Naive thymus-derived CD4-positive, alpha-beta T cell (primary cell): ENCODE measurements around the gene TATDN2. TPM values are rescaled to one million over a fixed set of nuclear protein-coding genes. Genes with fewer than 3 reads are reported as not detected.

Experiments used
- ATAC-seq: fragments of 150-1000 bp; cut with Tn5 transposase; 2 replicates; pipeline ENCODE4 v1.10.0; 2021; ENCODE audit warnings: mild to moderate bottlenecking, moderate library complexity
- CTCF ChIA-PET: fragments of 350-600 bp; sonication (Branson Sonifier 250); formaldehyde crosslinking; loops from one replicate; lab custom pipeline; 2021; ENCODE audit warnings: antibody characterized with exemption; lab: Charles Lee
- POLR2A ChIA-PET: fragments of 350-600 bp; sonication (Branson Sonifier 250); formaldehyde crosslinking; loops from one replicate; lab custom pipeline; 2021; ENCODE audit warnings: antibody characterized with exemption, inconsistent platforms; lab: Charles Lee
- DNase-seq, 9 donors: peaks; one replicate each; pipeline versions ENCODE4 v3.0.0 to v3.0.0-alpha.2; 2020 to 2022; ENCODE audit warnings: mixed read lengths in 1 of 9
- H3K27ac ChIP-seq: one replicate; pipeline ENCODE4 v1.7.0; 2013; ENCODE audit warnings: mild to moderate bottlenecking, low read depth, low read length, moderate library complexity
- H3K27me3 ChIP-seq, 2 donors: one replicate each; pipeline ENCODE4 v1.7.0; 2013; ENCODE audit warnings: low read length in 2 of 2, mild to moderate bottlenecking in 2 of 2, moderate library complexity in 2 of 2; ENCODE audit not compliant: control insufficient read depth in 2 of 2, insufficient read depth in 2 of 2
- H3K36me3 ChIP-seq, 3 experiments: 1 replicate in 2 of 3; 2 replicates in 1 of 3; pipeline ENCODE4 v1.7.0; 2013; ENCODE audit warnings: low read length in 3 of 3, mild to moderate bottlenecking in 3 of 3, moderate library complexity in 1 of 3; ENCODE audit not compliant: insufficient read depth in 3 of 3, control insufficient read depth in 2 of 3
- H3K4me1 ChIP-seq, 2 donors: one replicate each; pipeline ENCODE4 v1.7.0; 2013; ENCODE audit warnings: low read length in 2 of 2, mild to moderate bottlenecking in 2 of 2, moderate library complexity in 1 of 2; ENCODE audit not compliant: control insufficient read depth in 2 of 2, insufficient read depth in 2 of 2
- H3K4me3 ChIP-seq: 2 replicates; pipeline ENCODE4 v1.7.0; 2013; ENCODE audit warnings: mild to moderate bottlenecking, low read length
- H3K9me3 ChIP-seq, 3 experiments: 1 replicate in 2 of 3; 2 replicates in 1 of 3; pipeline ENCODE4 v1.7.0; 2013; ENCODE audit warnings: low read length in 3 of 3; ENCODE audit not compliant: control insufficient read depth in 2 of 3
- H3K27ac Mint-ChIP-seq, 9 donors: one replicate each; pipeline ENCODE4 v1.8.0; 2020 to 2022; ENCODE audit warnings: mixed read lengths in 9 of 9, mild to moderate bottlenecking in 8 of 9, moderate library complexity in 5 of 9, inconsistent platforms in 2 of 9
- H3K27me3 Mint-ChIP-seq, 5 donors: one replicate each; pipeline ENCODE4 v1.8.0; 2021 to 2022; ENCODE audit warnings: mixed read lengths in 5 of 5, mild to moderate bottlenecking in 1 of 5
- H3K36me3 Mint-ChIP-seq, 5 donors: one replicate each; pipeline ENCODE4 v1.8.0; 2020 to 2022; ENCODE audit warnings: mixed read lengths in 5 of 5, mild to moderate bottlenecking in 3 of 5, inconsistent platforms in 1 of 5
- H3K4me1 Mint-ChIP-seq, 7 donors: one replicate each; pipeline ENCODE4 v1.8.0; 2020 to 2022; ENCODE audit warnings: mixed read lengths in 7 of 7, mild to moderate bottlenecking in 3 of 7, inconsistent platforms in 1 of 7
- H3K4me3 Mint-ChIP-seq, 10 donors: one replicate each; pipeline ENCODE4 v1.8.0; 2020 to 2022; ENCODE audit warnings: mild to moderate bottlenecking in 10 of 10, mixed read lengths in 10 of 10, moderate library complexity in 6 of 10, inconsistent platforms in 2 of 10
- H3K9me3 Mint-ChIP-seq, 11 donors: one replicate each; pipeline ENCODE4 v1.8.0; 2020 to 2022; ENCODE audit warnings: mixed read lengths in 11 of 11, mild to moderate bottlenecking in 4 of 11, inconsistent platforms in 1 of 11, moderate library complexity in 1 of 11
- intact Hi-C, 2 donors: fragments of 100-400 bp; cut with micrococcal nuclease; formaldehyde crosslinking; loops; one replicate each; pipeline ENCODE4 v1.15.1; 2023
- polyA plus RNA-seq, 2 donors: library from polyadenylated mRNA; unstranded; fragments of 300-500 nt; fragmentation: Illumina TruSeq; gene quantifications; one replicate each; pipeline ENCODE4 v1.2.3, GENCODE V29; 2021
- total RNA-seq, 6 experiments: library from RNA in 5 of 6; stranded (reverse) in 5 of 6; gene quantifications; 1 replicate in 5 of 6; 2 replicates in 1 of 6; pipeline ENCODE4 v1.2.3 and lab custom pipeline; 2021 to 2026

TATDN2 gene
- total and polyA plus RNA-seq, 7 experiments from 2014 or later, result 12.9 to 88.8 (median 68.7) TPM

DNA sequence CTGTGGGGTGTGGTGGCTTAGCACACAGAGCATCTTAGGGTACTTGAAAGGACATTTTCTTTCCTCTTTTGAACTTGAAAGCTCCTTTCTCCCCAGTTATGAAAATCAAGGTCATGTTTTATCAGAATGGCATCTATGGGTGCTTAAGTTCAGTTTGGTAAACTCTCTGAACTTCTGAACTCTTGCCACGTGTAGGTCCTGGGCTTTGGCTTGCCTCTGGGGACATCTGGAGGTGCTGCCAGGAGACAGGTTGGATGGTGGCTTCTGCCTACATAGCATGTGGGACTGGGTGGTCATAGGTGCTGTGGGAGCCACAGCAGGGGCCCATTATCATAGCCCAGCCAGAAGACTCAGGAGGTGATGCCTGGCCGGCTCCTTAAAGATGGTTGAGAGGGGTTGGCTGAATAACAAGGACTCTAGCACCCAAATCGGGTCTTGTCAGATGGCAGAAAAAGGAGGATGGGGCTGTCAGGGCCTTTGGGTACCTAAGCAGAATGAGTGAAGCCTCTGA, 28.9 kb downstream of the TATDN2 start:
- ChIA-PET POLR2A (no interaction called here), CTCF (interaction anchor here (0.7 kb wide), 1 partner anchor 486 kb away, joined by 3 read pairs; no protein-coding TSS in a partner anchor)
- Histone ChIP-seq H3K4me1 (peaks cover 13 to 18% of the 10 kb centered on the region in 2 donors), H3K27ac (no peak overlapping the region), H3K9me3 (no peaks in the 10 kb centered on the region), H3K36me3 (peaks cover 5 to 72% (median 23%) of the 10 kb centered on the region in 3 experiments), H3K27me3 (no peaks in the 10 kb centered on the region), H3K4me3 (no peak overlapping the region)
- peaks cover 16 to 53% (median 41%) of the 10 kb centered on the region in 7 donors for H3K4me1 Mint-ChIP-seq
- peaks cover 0 to 52% (median 18%) of the 10 kb centered on the region in 5 donors for H3K36me3 Mint-ChIP-seq
- ATAC-seq (no peak), DNase-seq (no peak)
- H3K9me3 Mint-ChIP-seq, result no peaks in the 10 kb centered on the region
- intact Hi-C loops, result no loop called here
- H3K27me3 Mint-ChIP-seq, result no peaks in the 10 kb centered on the region
- peak overlapping the region in 8 of 9 donors; percentile 13 to 76 (median 64) for H3K27ac Mint-ChIP-seq
- no peak overlapping the region for H3K4me3 Mint-ChIP-seq

- no peaks in the 10 kb centered on the region for H3K27me3 Mint-ChIP-seq
- no peak for ATAC-seq
- POLR2A ChIA-PET, result no interaction called here
- no peak overlapping the region for H3K4me3 Mint-ChIP-seq
- H3K4me1 Mint-ChIP-seq, result peaks cover 8 to 48% (median 36%) of the 10 kb centered on the region in 7 donors
- peak overlapping the region in 5 of 9 donors; percentile 39 to 87 (median 76) for H3K27ac Mint-ChIP-seq
- no peaks in the 10 kb centered on the region for H3K27me3 ChIP-seq
- intact Hi-C loops, result no loop called here
- H3K4me1 ChIP-seq, result peaks cover 7 to 10% of the 10 kb centered on the region in 2 donors
- peaks cover 0 to 49% (median 11%) of the 10 kb centered on the region in 5 donors for H3K36me3 Mint-ChIP-seq
- CTCF ChIA-PET, result no interaction called here
- H3K9me3 ChIP-seq, result no peaks in the 10 kb centered on the region
- no peak overlapping the region for H3K27ac ChIP-seq
- H3K4me3 ChIP-seq, result no peak overlapping the region
- DNase-seq, result no peak
- H3K9me3 Mint-ChIP-seq, result no peaks in the 10 kb centered on the region
- peaks cover 5 to 75% (median 23%) of the 10 kb centered on the region in 3 experiments for H3K36me3 ChIP-seq
Measured at GRCh38 chr3:10278501-10278900, 30.2 kb downstream of the TATDN2 start.

GRCh38 chr3:10279384-10280176, 31.3 kb downstream of the TATDN2 start:
- Mint-ChIP-seq H3K4me3 (peak overlapping the region in 3 of 10 donors; percentile 25 to 32 (median 29)), H3K27me3 (no peaks in the 10 kb centered on the region), H3K9me3 (no peaks in the 10 kb centered on the region), H3K4me1 (peaks cover 7 to 48% (median 36%) of the 10 kb centered on the region in 7 donors), H3K36me3 (peaks cover 0 to 44% (median 9%) of the 10 kb centered on the region in 5 donors), H3K27ac (peak overlapping the region in 6 of 9 donors; percentile 32 to 86 (median 51))
- intact Hi-C loops, result loop anchor here in 1 of 2 donors (2.0 to 10.0 kb wide), 2 partner anchors 15 to 775 kb away; no protein-coding TSS in a partner anchor
- no peak overlapping the region for H3K4me3 ChIP-seq
- ChIA-PET CTCF (interaction anchor here (0.6 to 1.7 kb wide), 3 partner anchors 7 to 346 kb away, joined by 3 to 5 read pairs (median 4); no protein-coding TSS in a partner anchor), POLR2A (no interaction called here)
- H3K27me3 ChIP-seq, result no peaks in the 10 kb centered on the region
- H3K27ac ChIP-seq, result no peak overlapping the region
- ATAC-seq, result no peak
- no peak for DNase-seq
- peaks cover 7% of the 10 kb centered on the region in 2 donors for H3K4me1 ChIP-seq
- no peaks in the 10 kb centered on the region for H3K9me3 ChIP-seq
- H3K36me3 ChIP-seq, result peaks cover 5 to 75% (median 23%) of the 10 kb centered on the region in 3 experiments

DNA sequence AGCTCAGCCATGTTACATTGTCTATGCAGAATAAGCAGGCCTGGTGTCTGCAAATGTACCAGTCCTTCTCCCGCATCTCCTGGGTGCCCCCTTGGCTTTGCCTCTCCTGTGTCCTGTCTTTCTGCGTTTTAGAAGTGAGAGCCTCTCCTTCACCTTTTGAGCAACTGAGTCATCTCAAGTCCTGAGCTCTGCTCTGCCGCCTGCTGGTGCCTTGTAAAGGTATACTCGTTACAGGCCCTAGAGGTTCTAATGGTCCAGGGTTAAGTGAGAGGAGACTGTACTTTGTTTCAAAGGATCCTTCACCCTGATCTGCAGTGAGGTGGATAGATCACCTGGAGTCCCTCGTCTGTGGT, 31.9 kb downstream of the TATDN2 start:
- H3K27ac ChIP-seq, result no peak overlapping the region
- intact Hi-C loops, result loop anchor here in 1 of 2 donors (2.0 to 10.0 kb wide), 2 partner anchors 15 to 775 kb away; no protein-coding TSS in a partner anchor

DNA sequence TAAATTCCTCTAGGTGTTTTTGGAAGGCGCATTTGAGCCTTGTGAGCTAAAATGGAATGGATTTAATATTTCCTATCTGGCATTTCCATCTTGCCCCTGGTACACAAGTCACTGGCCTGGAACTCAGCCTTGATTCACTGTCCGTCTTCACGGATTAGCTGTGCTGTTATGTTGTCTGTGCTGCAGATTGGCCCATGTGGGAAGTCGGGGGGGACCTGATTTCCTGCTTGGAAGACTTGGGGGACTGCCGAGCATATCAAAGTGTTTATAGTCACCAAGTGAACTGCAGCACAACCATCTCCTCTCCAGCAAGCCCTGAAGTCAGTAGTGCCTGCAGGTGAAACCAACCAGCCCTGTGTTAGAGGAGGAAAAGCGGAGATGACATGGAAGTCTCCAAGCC, 32.3 kb downstream of the TATDN2 start:
- peaks cover 8 to 51% (median 39%) of the 10 kb centered on the region in 7 donors for H3K4me1 Mint-ChIP-seq
- peak overlapping the region in 5 of 9 donors; percentile 41 to 86 (median 71) for H3K27ac Mint-ChIP-seq
- no peak overlapping the region for H3K27ac ChIP-seq
- H3K27me3 Mint-ChIP-seq, result no peaks in the 10 kb centered on the region
- H3K36me3 ChIP-seq, result peaks cover 5 to 73% (median 22%) of the 10 kb centered on the region in 3 experiments
- no peaks in the 10 kb centered on the region for H3K27me3 ChIP-seq
- H3K9me3 Mint-ChIP-seq, result no peaks in the 10 kb centered on the region
- no peak overlapping the region for H3K4me3 ChIP-seq
- H3K36me3 Mint-ChIP-seq, result peaks cover 0 to 42% (median 9%) of the 10 kb centered on the region in 5 donors
- no peak for DNase-seq
- H3K4me3 Mint-ChIP-seq, result no peak overlapping the region
- ChIA-PET POLR2A (interaction anchor here (1.3 kb wide), 1 partner anchor 38 kb away, joined by 3 read pairs; no protein-coding TSS in a partner anchor), CTCF (interaction anchor here (1.3 to 1.7 kb wide), 2 partner anchors 8 to 17 kb away, joined by 4 to 5 read pairs; no protein-coding TSS in a partner anchor)
- no peak for ATAC-seq
- H3K9me3 ChIP-seq, result no peaks in the 10 kb centered on the region
- peaks cover 12 to 13% of the 10 kb centered on the region in 2 donors for H3K4me1 ChIP-seq
- intact Hi-C loops, result loop anchor here in 1 of 2 donors (2.0 to 10.0 kb wide), 2 partner anchors 16 to 776 kb away; no protein-coding TSS in a partner anchor

More for the DNA sequence above, 31.9 kb downstream of the TATDN2 start:
- Mint-ChIP-seq H3K36me3 (peaks cover 0 to 44% (median 9%) of the 10 kb centered on the region in 5 donors), H3K9me3 (no peaks in the 10 kb centered on the region), H3K4me1 (peaks cover 11 to 52% (median 40%) of the 10 kb centered on the region in 7 donors), H3K27ac (peak overlapping the region in 7 of 9 donors; percentile 32 to 86 (median 61)), H3K4me3 (peak overlapping the region in 1 of 10 donors; percentile 29), H3K27me3 (no peaks in the 10 kb centered on the region)
- ATAC-seq (no peak), DNase-seq (no peak)
- no peaks in the 10 kb centered on the region for H3K27me3 ChIP-seq
- CTCF ChIA-PET, result interaction anchor here (1.3 to 1.7 kb wide), 2 partner anchors 8 to 17 kb away, joined by 4 to 5 read pairs; no protein-coding TSS in a partner anchor
- peaks cover 5 to 75% (median 23%) of the 10 kb centered on the region in 3 experiments for H3K36me3 ChIP-seq
- no peak overlapping the region for H3K4me3 ChIP-seq
- no peaks in the 10 kb centered on the region for H3K9me3 ChIP-seq
- POLR2A ChIA-PET, result interaction anchor here (1.3 kb wide), 1 partner anchor 37 kb away, joined by 3 read pairs; no protein-coding TSS in a partner anchor
- peaks cover 12% of the 10 kb centered on the region in 2 donors for H3K4me1 ChIP-seq

DNA sequence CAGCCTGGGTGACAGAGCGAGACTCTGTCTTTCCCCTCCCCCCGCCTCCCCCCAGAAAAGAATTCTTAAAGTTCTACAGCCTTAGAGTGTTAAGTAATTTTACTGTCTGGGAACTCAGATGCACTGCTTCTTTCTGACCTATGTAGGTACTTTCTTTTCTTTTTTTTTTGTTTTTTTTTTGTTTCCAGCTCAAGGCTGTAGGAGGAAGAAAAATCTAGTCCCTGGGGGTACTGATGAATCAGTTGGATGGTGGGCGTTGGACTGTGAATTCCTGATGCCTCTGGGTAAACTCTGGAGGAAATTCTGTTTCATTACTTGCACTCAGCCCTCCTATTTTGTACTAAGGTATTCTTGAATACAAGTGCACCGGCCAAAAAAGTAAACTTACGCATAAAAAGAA, 33.7 kb downstream of the TATDN2 start:
- intact Hi-C loops, result loop anchor here in 1 of 2 donors (2.0 to 10.0 kb wide), 2 partner anchors 17 to 777 kb away; no protein-coding TSS in a partner anchor
- Mint-ChIP-seq H3K36me3 (peaks cover 0 to 47% (median 5%) of the 10 kb centered on the region in 5 donors), H3K4me3 (no peak overlapping the region), H3K4me1 (peaks cover 8 to 48% (median 32%) of the 10 kb centered on the region in 7 donors), H3K9me3 (no peaks in the 10 kb centered on the region), H3K27me3 (no peaks in the 10 kb centered on the region), H3K27ac (peak overlapping the region in 5 of 9 donors; percentile 4 to 75 (median 33))
- H3K36me3 ChIP-seq, result peaks cover 5 to 71% (median 16%) of the 10 kb centered on the region in 3 experiments
- no peaks in the 10 kb centered on the region for H3K27me3 ChIP-seq
- no peaks in the 10 kb centered on the region for H3K9me3 ChIP-seq
- POLR2A ChIA-PET, result no interaction called here
- no peak overlapping the region for H3K27ac ChIP-seq
- no peak for ATAC-seq
- CTCF ChIA-PET, result interaction anchor here (0.5 kb wide), 1 partner anchor 454 kb away, joined by 3 read pairs; no protein-coding TSS in a partner anchor
- H3K4me1 ChIP-seq, result peaks cover 12 to 13% of the 10 kb centered on the region in 2 donors
- no peak for DNase-seq
- H3K4me3 ChIP-seq, result no peak overlapping the region
